H1 (cell line): ENCODE data around the gene SLC12A6. TPM values are rescaled to one million over a fixed set of nuclear protein-coding genes. Genes with fewer than 3 reads are reported as not detected.
"Not testable (repeated sequence)": the region's sequence is repeated elsewhere in the genome, so short reads cannot be mapped to it uniquely, and the experiment has no call there.

Experiments
- CTCF ChIA-PET: fragments of 300-600 bp; sonication (Branson Sonifier 250); formaldehyde crosslinking; loops from one replicate; lab custom pipeline; 2021; ENCODE audit not compliant: partially characterized antibody; lab: Charles Lee
- POLR2A ChIA-PET: fragments of 300-600 bp; sonication (Branson Sonifier 250); formaldehyde crosslinking; loops from one replicate; lab custom pipeline; 2021; ENCODE audit warnings: inconsistent platforms; ENCODE audit not compliant: partially characterized antibody; lab: Charles Lee
- DNase-seq, 2 experiments: peaks; one replicate each; pipeline versions ENCODE4 v3.0.0 to v3.0.0-alpha.2; 2010 to 2022; ENCODE audit warnings: low spot score in 2 of 2, low read depth in 1 of 2, mixed read lengths in 1 of 2
- FAIRE-seq: peaks from 2 replicates; lab custom pipeline; 2011; peaks lifted over from hg19 to GRCh38; lab: Jason Lieb, UNC
- H2AFZ ChIP-seq: 2 replicates; pipeline ENCODE4 v1.8.1; 2012; ENCODE audit warnings: low read length, inconsistent platforms
- H2AK5ac ChIP-seq: 2 replicates; pipeline ENCODE4 v1.6.1; 2013; ENCODE audit warnings: low read depth, low read length
- H2BK120ac ChIP-seq: replicated peaks from 2 replicates; pipeline ENCODE3; 2013; ENCODE audit warnings: low read depth, low read length, inconsistent platforms
- H2BK12ac ChIP-seq: 2 replicates; pipeline ENCODE4 v1.6.1; 2013; ENCODE audit warnings: low read depth, low read length
- H2BK15ac ChIP-seq: 2 replicates; pipeline ENCODE4 v1.6.1; 2013; ENCODE audit warnings: low read length
- H2BK20ac ChIP-seq: 2 replicates; pipeline ENCODE4 v1.6.1; 2013; ENCODE audit warnings: low read length
- H2BK5ac ChIP-seq: 2 replicates; pipeline ENCODE4 v1.6.1; 2013; ENCODE audit warnings: low read depth, low read length
- H3K14ac ChIP-seq: 2 replicates; pipeline ENCODE4 v1.6.1; 2013; ENCODE audit warnings: inconsistent platforms; ENCODE audit not compliant: insufficient read length
- H3K18ac ChIP-seq: 2 replicates; pipeline ENCODE4 v1.6.1; 2013; ENCODE audit warnings: low read length; ENCODE audit errors: extremely low read depth
- H3K23ac ChIP-seq: 2 replicates; pipeline ENCODE4 v1.6.1; 2013; ENCODE audit warnings: inconsistent platforms; ENCODE audit not compliant: insufficient read length
- H3K23me2 ChIP-seq: 2 replicates; pipeline ENCODE4 v1.6.1; 2013; ENCODE audit warnings: low read depth, low read length
- H3K27ac ChIP-seq: 2 replicates; pipeline ENCODE4 v1.6.1; 2011; ENCODE audit warnings: low read depth, low read length, inconsistent platforms
- H3K27me3 ChIP-seq, 4 experiments: replicated peaks in 1 of 4; 1 replicate in 1 of 4; 2 replicates in 3 of 4; pipeline versions ENCODE4 v1.6.1 to v1.8.1; 2011 to 2013; ENCODE audit warnings: low read length in 3 of 4, mild to moderate bottlenecking in 3 of 4, inconsistent platforms in 2 of 4, mixed read lengths in 2 of 4, moderate library complexity in 1 of 4; ENCODE audit not compliant: control insufficient read depth in 3 of 4, insufficient read depth in 3 of 4; ENCODE audit errors: extremely low read depth in 1 of 4
- H3K36me3 ChIP-seq, 4 experiments: 2 replicates each; pipeline versions ENCODE4 v1.6.1 to v1.8.1; 2011 to 2013; ENCODE audit warnings: mild to moderate bottlenecking in 4 of 4, low read length in 3 of 4, moderate library complexity in 2 of 4, control low read depth in 1 of 4, inconsistent platforms in 1 of 4; ENCODE audit not compliant: insufficient read depth in 4 of 4, control insufficient read depth in 2 of 4
- H3K4ac ChIP-seq: replicated peaks from 2 replicates; pipeline ENCODE3; 2013; ENCODE audit warnings: low read length, low read depth, mixed read lengths, inconsistent platforms; ENCODE audit not compliant: insufficient read length
- H3K4me1 ChIP-seq, 4 experiments: replicated peaks in 1 of 4; 1 replicate in 1 of 4; 2 replicates in 3 of 4; pipeline versions ENCODE4 v1.6.1 to v1.8.1; 2011 to 2013; ENCODE audit warnings: low read length in 3 of 4, inconsistent platforms in 2 of 4, mixed read lengths in 1 of 4; ENCODE audit not compliant: insufficient read depth in 4 of 4, control insufficient read depth in 3 of 4
- H3K4me2 ChIP-seq, 2 experiments: 2 replicates each; pipeline versions ENCODE4 v1.6.1 to v1.8.1; 2011 to 2013; ENCODE audit warnings: low read depth in 2 of 2, low read length in 2 of 2, control low read depth in 1 of 2, inconsistent platforms in 1 of 2, mild to moderate bottlenecking in 1 of 2; ENCODE audit not compliant: insufficient read depth in 1 of 2
- H3K4me3 ChIP-seq, 4 experiments: fragments of 200-600, 300-600 bp in 1 of 4; sonication (generic), shearing (Covaris generic), sonication (Bioruptor Twin) in 1 of 4; 2 replicates each; pipeline versions ENCODE4 v1.5.1 to v1.8.1; 2011 to 2016; ENCODE audit warnings: low read length in 4 of 4, low read depth in 3 of 4, control low read depth in 2 of 4, inconsistent platforms in 2 of 4, mild to moderate bottlenecking in 2 of 4, mixed read lengths in 1 of 4, moderate library complexity in 1 of 4; ENCODE audit not compliant: insufficient read depth in 2 of 4; ENCODE audit errors: extremely low read depth in 1 of 4
- H3K56ac ChIP-seq: replicated peaks from 2 replicates; pipeline ENCODE3; 2013; ENCODE audit warnings: low read depth, mild to moderate bottlenecking, mixed read lengths, low read length, inconsistent platforms; ENCODE audit not compliant: insufficient read length
- H3K79me1 ChIP-seq: 2 replicates; pipeline ENCODE4 v1.6.1; 2013; ENCODE audit warnings: low read depth, low read length, control low read depth
- H3K79me2 ChIP-seq, 2 experiments: 2 replicates each; pipeline versions ENCODE4 v1.6.1 to v1.8.1; 2012 to 2013; ENCODE audit warnings: low read length in 2 of 2, mild to moderate bottlenecking in 2 of 2, inconsistent platforms in 1 of 2; ENCODE audit not compliant: insufficient read depth in 2 of 2, control insufficient read depth in 1 of 2
- H3K9ac ChIP-seq, 4 experiments: replicated peaks in 1 of 4; 1 replicate in 1 of 4; 2 replicates in 3 of 4; pipeline versions ENCODE4 v1.6.1 to v1.8.1; 2011 to 2013; ENCODE audit warnings: low read depth in 3 of 4, low read length in 3 of 4, control low read depth in 2 of 4, mild to moderate bottlenecking in 2 of 4, moderate library complexity in 2 of 4, inconsistent platforms in 1 of 4; ENCODE audit errors: extremely low read depth in 1 of 4
- H3K9me3 ChIP-seq, 2 experiments: 2 replicates each; pipeline versions ENCODE4 v1.6.1 to v1.8.1; 2012 to 2013; ENCODE audit warnings: mild to moderate bottlenecking in 2 of 2, moderate library complexity in 2 of 2, control low read depth in 1 of 2, inconsistent platforms in 1 of 2, low read depth in 1 of 2, low read length in 1 of 2, mixed read lengths in 1 of 2; ENCODE audit not compliant: insufficient read depth in 2 of 2
- H4K20me1 ChIP-seq, 2 experiments: replicated peaks in 1 of 2; 2 replicates each; pipeline versions ENCODE3 to v1.8.1; 2011 to 2013; ENCODE audit warnings: inconsistent platforms in 2 of 2, low read length in 2 of 2, mild to moderate bottlenecking in 1 of 2; ENCODE audit not compliant: insufficient read depth in 2 of 2, control insufficient read depth in 1 of 2
- H4K5ac ChIP-seq: 2 replicates; pipeline ENCODE4 v1.6.1; 2013; ENCODE audit warnings: low read length, low read depth, mixed read lengths, inconsistent platforms; ENCODE audit not compliant: insufficient read length
- H4K8ac ChIP-seq: 2 replicates; pipeline ENCODE4 v1.8.0; 2013; ENCODE audit warnings: mild to moderate bottlenecking, moderate library complexity, low read length, inconsistent platforms; ENCODE audit not compliant: insufficient read depth; ENCODE audit errors: extremely low read depth
- H4K91ac ChIP-seq: replicated peaks from 2 replicates; pipeline ENCODE3; 2013; ENCODE audit warnings: low read length, mixed read lengths, inconsistent platforms; ENCODE audit not compliant: insufficient read length
- WGBS, 2 experiments: shearing (Covaris generic) in 1 of 2; methylation state at CpG; one replicate each; pipeline versions ENCODE4 v1.1.6 to v1.1.7; 2013 to 2015; ENCODE audit warnings: low lambda C conversion rate in 2 of 2, mixed read lengths in 2 of 2, inconsistent platforms in 1 of 2, low coverage in 1 of 2, missing lambda C conversion rate in 1 of 2; ENCODE audit not compliant: insufficient replicate concordance in 2 of 2, insufficient coverage in 1 of 2, insufficient read length in 1 of 2; ENCODE audit errors: extremely low coverage in 1 of 2, missing lambda C conversion rate in 1 of 2; 5-methylcytosine and 5-hydroxymethylcytosine counted together
- polyA plus RNA-seq, 7 experiments: library from polyadenylated mRNA; depleted of rRNA in 3 of 7; stranded (reverse) in 5 of 7; unstranded in 2 of 7; fragments of >200 nt in 5 of 7; fragments of 200-250 nt in 2 of 7; gene quantifications; 1 replicate in 5 of 7; 2 replicates in 1 of 7; 4 replicates in 1 of 7; pipeline versions ENCODE4 v1.2.1 to v1.2.3, GENCODE V29; 2011 to 2013; ENCODE audit warnings: missing spikeins in 2 of 7, mixed read lengths in 2 of 7
- total RNA-seq: library from RNA; stranded (reverse); fragmentation: NEBNext Ultra II Directional; extraction: Animal tissue kit (Norgen Biotek cat#: 25700); gene quantifications from 2 replicates; pipeline ENCODE4 v1.2.1, GENCODE V29; 2021

SLC12A6 gene
- total and polyA plus RNA-seq, 2 of the 8 experiments (the other 6 are each of a cell fraction or from before 2014, with no cell fraction given): 9.2 to 11.1 TPM

DNA sequence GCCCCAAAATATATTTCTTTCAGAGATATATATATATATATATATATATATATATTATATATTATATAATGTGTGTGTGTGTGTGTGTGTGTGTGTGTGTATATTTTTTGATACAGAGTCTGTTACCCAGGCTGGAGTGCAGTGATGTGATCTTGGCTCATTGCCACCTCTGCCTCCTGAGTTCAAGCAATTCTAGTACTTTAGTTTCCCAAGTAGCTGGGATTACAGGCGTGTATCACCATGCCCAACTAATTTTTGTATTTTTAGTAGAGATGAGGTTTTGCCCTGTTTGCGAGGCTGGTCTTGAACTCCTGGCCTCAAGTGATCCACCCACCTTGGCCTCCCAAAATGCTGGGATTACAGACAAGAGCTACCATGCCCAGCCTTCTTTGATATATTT lies 38.0 kb upstream of the SLC12A6 start:
- H3K4me1 ChIP-seq, H2BK12ac ChIP-seq, H3K23ac ChIP-seq, H2BK120ac ChIP-seq, H4K8ac ChIP-seq, H2BK15ac ChIP-seq, H2BK5ac ChIP-seq, H3K4me3 ChIP-seq, H2BK20ac ChIP-seq, POLR2A ChIA-PET, FAIRE-seq, H3K27ac ChIP-seq, H2AK5ac ChIP-seq, DNase-seq, H3K79me2 ChIP-seq, H3K23me2 ChIP-seq, H4K20me1 ChIP-seq, H3K4me2 ChIP-seq, H3K18ac ChIP-seq, H3K14ac ChIP-seq, H4K91ac ChIP-seq, H3K27me3 ChIP-seq, H3K9ac ChIP-seq, H2AFZ ChIP-seq, H3K4ac ChIP-seq, H4K5ac ChIP-seq, H3K79me1 ChIP-seq, H3K36me3 ChIP-seq, H3K56ac ChIP-seq: not testable (repeated sequence)
- 93% methylated on average over 2 of the region's 2 CpGs; no CpG with 5 or more reads in 1 of the 2 experiments for WGBS, 2 experiments
- CTCF ChIA-PET: interaction anchor here (1.5 kb wide), 1 partner anchor 8 kb away, joined by 3 read pairs; the partner anchor contains the start of gene LPCAT4
- H3K9me3 ChIP-seq: peaks cover 5 to 13% of the 10 kb centered on the region in 2 experiments; a peak in 3 of 4 replicates
